GM12873 (cell line): ENCODE data around the gene TMEM50B.

Experiments
- CTCF ChIP-seq: IDR thresholded peaks from 2 replicates; pipeline ENCODE4 v1.5.1; 2012; ENCODE audit warnings: low read depth, mild to moderate bottlenecking, moderate library complexity, low read length, control low read depth; ENCODE audit not compliant: insufficient read depth; ENCODE audit errors: missing control alignments

Gene TMEM50B

DNA sequence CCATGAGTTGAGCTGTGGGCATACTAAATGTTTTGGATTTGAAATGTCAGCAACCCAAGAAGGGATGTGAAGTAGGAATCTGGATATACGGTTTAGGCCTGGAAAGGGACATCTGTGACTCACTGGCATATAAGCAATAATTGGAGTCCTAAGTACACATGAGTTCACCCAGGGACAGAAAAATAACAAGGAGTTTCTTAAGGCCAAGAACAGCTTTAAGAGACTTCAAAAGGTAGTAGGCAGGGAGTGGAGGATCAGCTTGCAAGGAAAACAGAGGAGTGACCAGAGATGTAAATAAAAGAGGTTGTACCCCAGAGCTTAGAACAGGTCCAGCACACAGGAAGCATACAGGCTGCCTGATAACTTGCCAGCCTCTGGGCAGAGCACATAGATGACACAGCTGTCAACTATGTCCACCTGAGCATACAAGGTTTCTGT is 28.1 kb downstream of the TMEM50B start:
- TF ChIP-seq CTCF = no peak

- TF ChIP-seq CTCF = no peak
These were observed 30.2 kb downstream of the TMEM50B start for GRCh38 chr21:33449616-33450015.

- no peak for TF ChIP-seq CTCF
These were observed 35.3 kb downstream of the TMEM50B start for GRCh38 chr21:33444499-33444898.

DNA sequence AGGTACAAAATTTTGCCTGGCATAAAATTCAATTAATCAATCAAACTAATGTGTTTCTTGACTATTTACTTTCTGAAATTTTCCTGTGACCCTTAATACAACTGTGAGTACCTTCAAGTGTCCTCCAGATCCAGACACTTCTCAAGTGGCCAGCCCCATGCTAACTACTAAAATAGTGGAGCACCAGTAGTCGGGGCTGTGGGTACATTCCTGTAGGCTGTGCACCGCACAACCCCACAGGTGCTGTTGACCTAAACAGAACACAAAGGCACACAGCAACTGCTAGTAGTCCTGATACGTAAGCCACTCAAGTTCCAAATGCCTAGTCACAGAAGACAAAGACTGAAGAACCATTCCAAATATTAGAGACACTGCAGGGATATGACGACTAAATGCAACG is 36.6 kb downstream of the TMEM50B start:
- no peak for TF ChIP-seq CTCF

GRCh38 chr21:33441489-33442477 is 38.0 kb downstream of the TMEM50B start:
- no peak for TF ChIP-seq CTCF

GRCh38 chr21:33437140-33437539 is 42.6 kb downstream of the TMEM50B start:
- no peak for TF ChIP-seq CTCF

- TF ChIP-seq CTCF = no peak
These were observed 44.9 kb downstream of the TMEM50B start for GRCh38 chr21:33434770-33435360.
